SK-N-SH treated with all-trans-retinoic acid at 6 μM for 48 hours (cell line): ENCODE results near the gene LRP2.

Source experiments
- CREB5 ChIP-seq: fragments of 250-450 bp; sonication (Bioruptor Pico); IDR thresholded peaks from 2 replicates; pipeline ENCODE4 v1.5.1; 2020; ENCODE audit warnings: low read depth, mild to moderate bottlenecking, moderate library complexity
- PATZ1 ChIP-seq: fragments of 250-450 bp; sonication (Bioruptor Pico); IDR thresholded peaks from 2 replicates; pipeline ENCODE4 v1.8.0; 2020; ENCODE audit warnings: mild to moderate bottlenecking, moderate library complexity, borderline replicate concordance
- TCF4 ChIP-seq: fragments of 250-450 bp; sonication (Bioruptor Pico); IDR thresholded peaks from 2 replicates; pipeline ENCODE4 v1.8.0; 2021; ENCODE audit warnings: mild to moderate bottlenecking, moderate library complexity, borderline replicate concordance

- no peak for TF ChIP-seq CREB5 (CRISPR knock-in tag)
- TF ChIP-seq PATZ1 (CRISPR knock-in tag), result no peak
- TF ChIP-seq TCF4 (CRISPR knock-in tag), result no peak
These were observed 121.9 kb downstream of the LRP2 start for GRCh38 chr2:169240405-169240804.
